GM12873 (cell line): ENCODE measurements around the gene COG5.

Experiments
- CTCF ChIP-seq: IDR thresholded peaks from 2 replicates; pipeline ENCODE4 v1.5.1; 2012; ENCODE audit warnings: low read depth, mild to moderate bottlenecking, moderate library complexity, low read length, control low read depth; ENCODE audit not compliant: insufficient read depth; ENCODE audit errors: missing control alignments

The COG5 gene

GRCh38 chr7:107563775-107564552, at the start of gene COG5, which contains the start of gene DUS4L:
Gene COG5, minus strand, starts transcription at chr7:107563920. Its CDS starts 24 bp downstream, at chr7:107563896.
Gene DUS4L, plus strand, starts transcription at chr7:107563971. Its CDS starts 3,100 bp downstream, at chr7:107567071.
- TF ChIP-seq CTCF = no peak

GRCh38 chr7:107613439-107613838, 49.7 kb upstream of the COG5 start:
- no peak for TF ChIP-seq CTCF

- TF ChIP-seq CTCF = no peak
Observed at GRCh38 chr7:107610323-107610722, 46.6 kb upstream of the COG5 start.

- TF ChIP-seq CTCF = no peak
Observed at GRCh38 chr7:107609811-107610261, 46.1 kb upstream of the COG5 start.

GRCh38 chr7:107606303-107606702, 42.6 kb upstream of the COG5 start:
- no peak for TF ChIP-seq CTCF

- TF ChIP-seq CTCF = no peak
Observed at GRCh38 chr7:107605218-107605815, 41.6 kb upstream of the COG5 start.

- no peak for TF ChIP-seq CTCF
Observed at GRCh38 chr7:107600816-107601215, 37.1 kb upstream of the COG5 start.
